C4-2B (cell line): ENCODE results near the gene KRT6B.

ENCODE experiments used
- H3K27ac ChIP-seq: fragments of 450-650 bp; 2 replicates; pipeline ENCODE4 v1.5.1; 2017
- CTCF ChIP-seq: fragments of 450-650 bp; conservative IDR thresholded peaks from 2 replicates; pipeline ENCODE4 v1.5.1; 2017; ENCODE audit warnings: mild to moderate bottlenecking
- ZFX ChIP-seq: fragments of 450-650 bp; IDR thresholded peaks from 2 replicates; pipeline ENCODE4 v1.6.1; 2017

KRT6B gene

GRCh38 chr12:52486166-52487105 lies 34.5 kb upstream of the KRT6B start:
- TF ChIP-seq CTCF (no peak), ZFX (no peak)
- H3K27ac ChIP-seq: no peak overlapping the region

- H3K27ac ChIP-seq: no peak overlapping the region
- TF ChIP-seq CTCF (no peak), ZFX (no peak)
Observed at GRCh38 chr12:52480073-52480472, 28.1 kb upstream of the KRT6B start.

- TF ChIP-seq CTCF (no peak), ZFX (no peak)
- no peak overlapping the region for H3K27ac ChIP-seq
Observed at GRCh38 chr12:52477651-52478050, 25.7 kb upstream of the KRT6B start.

GRCh38 chr12:52474212-52474611 lies 22.3 kb upstream of the KRT6B start:
- TF ChIP-seq CTCF (no peak), ZFX (no peak)
- H3K27ac ChIP-seq: no peak overlapping the region

GRCh38 chr12:52473768-52474167 lies 21.8 kb upstream of the KRT6B start, which contains the start of gene KRT6C:
Gene KRT6C, minus strand, starts transcription at chr12:52473805. Its CDS starts 68 bp downstream, at chr12:52473737.
- TF ChIP-seq ZFX (no peak), CTCF (no peak)
- H3K27ac ChIP-seq: no peak within 1 kb of the TSS; the same call in 1 of the 2 replicates

GRCh38 chr12:52469853-52470252 lies 17.9 kb upstream of the KRT6B start:
- TF ChIP-seq ZFX (no peak), CTCF (no peak)
- no peak overlapping the region for H3K27ac ChIP-seq

- no peak overlapping the region for H3K27ac ChIP-seq
- TF ChIP-seq CTCF (no peak), ZFX (no peak)
Observed at GRCh38 chr12:52464897-52465296, 13.0 kb upstream of the KRT6B start.
